ENCODE results near the gene FOXI3.
A peak's percentile ranks its signal among the peaks of the same experiment; 100 is the strongest.

Gene FOXI3

DNA sequence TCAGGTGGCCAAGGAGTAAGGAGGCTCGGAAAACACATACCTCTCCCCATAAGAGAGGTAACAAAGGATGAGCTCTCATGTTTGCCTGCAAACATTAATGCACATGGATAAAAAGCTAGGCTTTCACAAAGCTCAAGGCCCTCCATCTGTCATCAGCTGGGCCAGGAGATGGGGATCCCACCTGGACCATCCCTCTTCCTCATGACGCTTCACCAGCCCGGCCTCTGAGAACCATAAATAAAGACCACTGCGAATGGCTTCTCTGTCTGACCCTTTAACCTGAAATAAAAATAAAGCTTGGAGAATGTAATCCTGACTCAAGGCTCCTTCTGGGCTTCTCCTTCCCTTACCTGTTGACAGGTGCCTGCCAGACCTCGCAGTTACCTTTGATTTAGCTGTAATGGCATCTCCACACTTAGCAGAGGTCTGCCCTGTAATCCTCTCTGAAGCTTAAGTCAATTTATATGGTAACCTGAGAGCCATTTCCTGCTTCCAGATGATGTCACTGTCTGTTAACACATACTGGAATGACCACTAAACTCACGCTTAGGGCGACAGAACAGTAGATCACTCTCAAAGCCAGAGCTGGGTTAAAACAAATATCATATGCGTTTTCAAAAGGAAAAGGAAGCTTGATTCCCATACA, 29.3 kb upstream of the FOXI3 start:
- in situ Hi-C loops (cut with HindIII; ENCODE audit: low sequenced_read_pairs), result no loop called here
- TF ChIP-seq, protein P1, sequence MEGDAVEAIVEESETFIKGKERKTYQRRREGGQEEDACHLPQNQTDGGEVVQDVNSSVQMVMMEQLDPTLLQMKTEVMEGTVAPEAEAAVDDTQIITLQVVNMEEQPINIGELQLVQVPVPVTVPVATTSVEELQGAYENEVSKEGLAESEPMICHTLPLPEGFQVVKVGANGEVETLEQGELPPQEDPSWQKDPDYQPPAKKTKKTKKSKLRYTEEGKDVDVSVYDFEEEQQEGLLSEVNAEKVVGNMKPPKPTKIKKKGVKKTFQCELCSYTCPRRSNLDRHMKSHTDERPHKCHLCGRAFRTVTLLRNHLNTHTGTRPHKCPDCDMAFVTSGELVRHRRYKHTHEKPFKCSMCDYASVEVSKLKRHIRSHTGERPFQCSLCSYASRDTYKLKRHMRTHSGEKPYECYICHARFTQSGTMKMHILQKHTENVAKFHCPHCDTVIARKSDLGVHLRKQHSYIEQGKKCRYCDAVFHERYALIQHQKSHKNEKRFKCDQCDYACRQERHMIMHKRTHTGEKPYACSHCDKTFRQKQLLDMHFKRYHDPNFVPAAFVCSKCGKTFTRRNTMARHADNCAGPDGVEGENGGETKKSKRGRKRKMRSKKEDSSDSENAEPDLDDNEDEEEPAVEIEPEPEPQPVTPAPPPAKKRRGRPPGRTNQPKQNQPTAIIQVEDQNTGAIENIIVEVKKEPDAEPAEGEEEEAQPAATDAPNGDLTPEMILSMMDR (IDR thresholded peaks at IDR 0.05; ENCODE audit: low read depth, low read length), result no peak
- peak; percentile 2 for DNase-seq (ENCODE audit: low read depth, low spot score)
- no peak overlapping the region for H3K4me3 ChIP-seq (ENCODE audit: low read depth, low read length)

DNA sequence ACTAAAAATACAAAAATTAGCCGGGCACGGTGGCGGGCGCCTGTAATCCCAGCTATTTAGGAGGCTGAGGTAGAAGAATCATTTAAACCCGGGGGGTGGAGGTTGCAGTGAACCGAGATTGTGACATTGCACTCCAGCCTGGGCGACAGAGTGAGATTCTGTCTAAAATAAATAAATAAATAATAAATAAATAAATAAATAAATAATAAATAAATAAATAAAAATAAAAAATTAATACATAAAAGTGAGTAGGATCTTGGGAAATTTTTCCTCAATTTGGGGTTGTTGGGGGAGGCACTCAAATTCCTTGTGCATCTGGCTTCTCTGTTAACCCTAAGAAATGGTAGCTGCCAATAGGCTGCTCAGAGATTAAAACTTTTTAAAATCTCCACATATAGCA, 20.3 kb upstream of the FOXI3 start:
- H3K4me3 ChIP-seq (ENCODE audit: low read depth, low read length), result no peak overlapping the region
- TF ChIP-seq, protein P1 (IDR thresholded peaks at IDR 0.05; ENCODE audit: low read depth, low read length), result no peak
- in situ Hi-C loops (cut with HindIII; ENCODE audit: low sequenced_read_pairs), result no loop called here
- no peak for DNase-seq (ENCODE audit: low read depth, low spot score)

DNA sequence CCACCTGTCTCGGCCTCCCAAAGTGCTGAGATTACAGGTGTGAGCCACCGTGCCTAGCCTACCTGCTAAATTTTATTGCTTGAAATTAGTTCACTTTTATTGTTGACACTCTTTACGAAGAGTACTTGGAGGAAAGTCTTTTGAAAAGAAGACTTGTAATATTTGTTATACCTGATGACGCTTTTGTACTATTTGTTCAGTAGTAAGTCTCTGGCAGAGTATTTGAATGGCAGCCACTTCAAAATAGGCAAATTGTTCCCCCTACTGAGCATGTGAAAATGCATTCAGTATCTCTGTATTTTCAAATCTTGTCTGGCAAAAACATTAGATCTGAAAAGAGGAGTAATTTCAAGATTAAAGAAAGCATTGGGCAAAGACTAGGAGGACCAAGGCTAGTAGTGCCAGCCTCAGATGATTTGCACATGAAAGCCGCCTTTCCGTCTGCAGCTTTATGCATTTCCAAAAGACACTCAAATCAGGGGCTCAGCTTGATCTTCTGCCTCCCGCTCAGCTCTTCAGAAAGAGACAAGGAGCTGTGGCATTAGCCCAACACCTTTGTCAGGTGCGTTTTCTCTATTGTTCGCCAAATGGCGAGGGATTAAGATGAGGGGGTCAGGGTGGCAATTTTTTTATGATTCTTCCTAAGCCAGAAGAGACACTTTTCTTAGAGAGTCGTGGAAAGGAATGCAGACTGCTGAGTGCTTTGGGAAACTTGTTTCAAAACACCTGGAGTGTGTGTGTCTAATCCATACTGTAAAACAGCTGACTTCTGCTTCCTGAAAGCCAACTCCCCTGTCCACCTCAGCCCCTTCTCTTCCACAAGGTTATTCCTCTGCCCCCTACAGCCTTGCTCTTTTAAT, 18.8 kb upstream of the FOXI3 start:
- in situ Hi-C loops (cut with HindIII; ENCODE audit: low sequenced_read_pairs), result no loop called here
- H3K4me3 ChIP-seq (ENCODE audit: low read depth, low read length), result no peak overlapping the region
- TF ChIP-seq, protein P1 (IDR thresholded peaks at IDR 0.05; ENCODE audit: low read depth, low read length), result no peak
- DNase-seq (ENCODE audit: low read depth, low spot score), result no peak

DNA sequence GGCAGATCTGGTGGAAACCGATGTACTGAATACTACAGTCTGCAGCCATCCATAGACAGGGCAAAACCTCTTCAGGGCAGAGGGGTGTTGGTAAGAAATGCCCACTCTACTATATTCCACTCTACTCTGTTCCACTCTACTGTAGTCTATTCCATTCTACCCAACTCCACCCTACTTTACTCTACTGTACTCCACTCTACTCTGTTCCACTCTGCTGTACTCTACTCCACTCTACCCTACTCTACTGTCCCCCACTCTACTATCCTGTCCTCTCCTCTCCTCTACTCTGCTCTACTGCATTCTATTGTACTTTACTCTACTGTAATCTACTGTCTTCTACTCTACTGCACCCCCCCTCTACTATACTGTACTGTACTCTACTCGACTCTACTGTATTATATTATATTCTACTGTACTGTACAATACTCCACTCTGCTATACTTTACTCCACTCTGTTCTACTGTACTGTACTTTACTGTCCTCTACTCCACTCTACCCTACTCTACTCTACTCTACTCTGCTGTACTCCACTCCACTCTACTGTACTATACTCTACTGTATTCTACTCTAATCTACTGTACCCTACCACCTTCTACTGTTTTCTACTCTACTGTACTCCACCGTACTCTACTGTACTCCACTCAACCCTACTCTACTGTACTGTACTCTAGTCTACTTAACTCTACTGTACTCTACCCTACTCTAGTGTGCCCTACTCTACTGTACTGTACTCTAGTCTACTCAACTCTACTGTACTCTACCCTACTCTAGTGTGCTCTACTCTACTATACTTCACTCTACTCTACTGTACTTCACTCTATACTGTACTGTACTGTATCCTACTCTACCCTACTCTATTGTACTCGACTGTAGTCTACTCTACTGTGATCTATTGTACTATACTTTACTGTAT, 17.0 kb upstream of the FOXI3 start:
- in situ Hi-C loops (cut with HindIII; ENCODE audit: low sequenced_read_pairs), result no loop called here
- H3K4me3 ChIP-seq (ENCODE audit: low read depth, low read length), result no peak overlapping the region

DNA sequence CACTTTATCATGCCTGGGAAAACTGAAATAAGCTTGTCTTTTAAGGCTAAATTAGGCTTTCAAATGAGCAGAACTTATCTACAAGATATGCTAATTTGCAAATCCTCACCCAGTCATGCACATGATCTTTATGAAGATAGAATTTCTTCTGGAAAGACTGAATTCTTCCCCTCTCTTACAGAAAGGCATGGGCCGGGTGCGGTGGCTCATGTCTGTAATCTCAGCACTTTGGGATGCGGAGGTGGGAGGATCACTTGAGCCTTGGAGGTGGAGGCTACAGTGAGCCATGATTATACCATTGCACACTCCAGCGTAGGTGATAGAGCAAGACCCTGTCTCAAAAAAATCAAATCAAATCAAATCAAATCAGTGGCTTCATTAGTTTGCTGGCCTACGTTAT, 11.7 kb upstream of the FOXI3 start:
- in situ Hi-C loops (cut with HindIII; ENCODE audit: low sequenced_read_pairs), result no loop called here
- H3K4me3 ChIP-seq (ENCODE audit: low read depth, low read length), result no peak overlapping the region
- no peak for DNase-seq (ENCODE audit: low read depth, low spot score)
- TF ChIP-seq, protein P1 (IDR thresholded peaks at IDR 0.05; ENCODE audit: low read depth, low read length), result no peak

More for the DNA sequence above, 17.0 kb upstream of the FOXI3 start:
- TF ChIP-seq, protein P1 (IDR thresholded peaks at IDR 0.05; ENCODE audit: low read depth, low read length), result no peak
- no peak for DNase-seq (ENCODE audit: low read depth, low spot score)

DNA sequence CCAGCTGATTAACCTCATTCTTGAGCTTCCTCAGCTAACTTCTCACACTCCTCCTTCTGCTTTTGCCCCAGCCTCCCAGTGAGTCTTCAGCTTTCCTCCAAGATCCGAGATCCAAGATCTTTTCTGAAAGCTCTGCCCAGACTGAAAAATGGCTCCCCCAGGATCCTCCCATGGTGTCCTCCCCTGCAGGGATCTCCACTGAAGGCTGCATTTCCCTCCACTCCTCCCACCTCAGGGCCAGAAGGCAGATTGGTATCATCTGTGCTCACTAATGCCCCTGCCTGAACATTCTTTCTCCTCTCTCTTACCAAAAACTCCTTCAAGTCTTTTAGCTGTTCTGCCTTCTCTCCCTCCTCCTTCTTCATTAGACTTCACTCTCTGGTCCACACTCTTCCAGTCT, 6.1 kb upstream of the FOXI3 start:
- in situ Hi-C loops (cut with HindIII; ENCODE audit: low sequenced_read_pairs), result no loop called here
- no peak for DNase-seq (ENCODE audit: low read depth, low spot score)
- TF ChIP-seq, protein P1 (IDR thresholded peaks at IDR 0.05; ENCODE audit: low read depth, low read length), result no peak
- H3K4me3 ChIP-seq (ENCODE audit: low read depth, low read length), result no peak overlapping the region

All from astrocyte of the spinal cord (primary cell).